Forelimb muscle (tissue), 1 donor: ENCODE results near the gene TMEM165. TPM values are rescaled to one million over a fixed set of nuclear protein-coding genes. Genes with fewer than 3 reads are reported as not detected.
"Not testable (repeated sequence)": the region's sequence is repeated elsewhere in the genome, so short reads cannot be mapped to it uniquely, and the experiment has no call there.

ENCODE experiments used
- DNase-seq: peaks from one replicate; pipeline ENCODE4 v3.0.0-alpha.2; 2013; ENCODE audit warnings: low read depth
- polyA plus RNA-seq: library from polyadenylated mRNA; unstranded; fragments of 120-200 nt; gene quantifications from one replicate; pipeline ENCODE4 v1.2.1, GENCODE V29; 2013; ENCODE audit not compliant: insufficient read length

TMEM165 gene
- 40.0 TPM for polyA plus RNA-seq

- no peak for DNase-seq
Measured at GRCh38 chr4:55395529-55396307, at the start of gene TMEM165. Gene TMEM165, plus strand, starts transcription at chr4:55395957. Its CDS starts 233 bp downstream, at chr4:55396190.

GRCh38 chr4:55345980-55346850, 49.5 kb upstream of the TMEM165 start, which contains the start of gene SRD5A3:
Gene SRD5A3, plus strand, starts transcription at chr4:55346242. Its CDS starts 95 bp downstream, at chr4:55346337.
- DNase-seq = no peak

GRCh38 chr4:55346851-55347255, 48.9 kb upstream of the TMEM165 start:
- DNase-seq = no peak

- DNase-seq = no peak
Measured at GRCh38 chr4:55347610-55348228, 48.0 kb upstream of the TMEM165 start.

- DNase-seq = no peak
Measured at GRCh38 chr4:55348466-55348865, 47.3 kb upstream of the TMEM165 start.

- not testable (repeated sequence) for DNase-seq
Measured at GRCh38 chr4:55350870-55351269, 44.9 kb upstream of the TMEM165 start.

GRCh38 chr4:55351824-55352223, 43.9 kb upstream of the TMEM165 start:
- no peak for DNase-seq

GRCh38 chr4:55352726-55353125, 43.0 kb upstream of the TMEM165 start:
- DNase-seq = no peak

- DNase-seq = not testable (repeated sequence)
Measured at GRCh38 chr4:55353228-55353747, 42.5 kb upstream of the TMEM165 start.

GRCh38 chr4:55354648-55355047, 41.1 kb upstream of the TMEM165 start:
- DNase-seq = no peak

GRCh38 chr4:55355555-55355954, 40.2 kb upstream of the TMEM165 start:
- no peak for DNase-seq

GRCh38 chr4:55356991-55357461, 38.7 kb upstream of the TMEM165 start:
- DNase-seq = no peak

GRCh38 chr4:55358246-55358645, 37.5 kb upstream of the TMEM165 start:
- no peak for DNase-seq

GRCh38 chr4:55358668-55359067, 37.1 kb upstream of the TMEM165 start:
- DNase-seq = no peak

GRCh38 chr4:55359397-55359916, 36.3 kb upstream of the TMEM165 start:
- no peak for DNase-seq

- DNase-seq = not testable (repeated sequence)
Measured at GRCh38 chr4:55362938-55363337, 32.8 kb upstream of the TMEM165 start.

- DNase-seq = no peak
Measured at GRCh38 chr4:55363691-55364351, 31.9 kb upstream of the TMEM165 start.

- DNase-seq = no peak
Measured at GRCh38 chr4:55364691-55365344, 30.9 kb upstream of the TMEM165 start.

- no peak for DNase-seq
Measured at GRCh38 chr4:55365345-55365728, 30.4 kb upstream of the TMEM165 start.

GRCh38 chr4:55366621-55367020, 29.1 kb upstream of the TMEM165 start:
- DNase-seq = no peak
